Stomach (tissue), 9 donors: Measurements from ENCODE around the gene SMPDL3A. TPM values are rescaled to one million over a fixed set of nuclear protein-coding genes. Genes with fewer than 3 reads are reported as not detected.
"Not testable (repeated sequence)": the region's sequence is repeated elsewhere in the genome, so short reads cannot be mapped to it uniquely, and the experiment has no call there.

Source experiments
- DNase-seq, 2 donors: peaks; one replicate each; pipeline versions ENCODE4 v3.0.0 to v3.0.0-alpha.2; 2013 to 2019
- H3K27ac ChIP-seq, 5 donors: fragments of 200-600 bp in 4 of 5; sonication (generic) in 4 of 5; one replicate each; pipeline ENCODE4 v1.5.1; 2013 to 2019; ENCODE audit warnings: mild to moderate bottlenecking in 1 of 5, moderate library complexity in 1 of 5
- H3K27me3 ChIP-seq, 3 donors: fragments of 200-600 bp; sonication (generic); one replicate each; pipeline ENCODE4 v1.5.1; 2017 to 2019; ENCODE audit warnings: mixed run types in 1 of 3
- H3K36me3 ChIP-seq, 4 donors: fragments of 200-600 bp; sonication (generic); 1 replicate in 3 of 4; 2 replicates in 1 of 4; pipeline ENCODE4 v1.5.1; 2016 to 2019
- H3K4me1 ChIP-seq, 4 donors: fragments of 200-600 bp; sonication (generic); one replicate each; pipeline ENCODE4 v1.5.1; 2016 to 2019
- H3K4me3 ChIP-seq, 4 donors: fragments of 200-600 bp; sonication (generic) in 3 of 4; one replicate each; pipeline ENCODE4 v1.5.1; 2016 to 2019; ENCODE audit warnings: mild to moderate bottlenecking in 1 of 4
- H3K9me3 ChIP-seq, 4 donors: fragments of 200-600 bp; sonication (generic); one replicate each; pipeline ENCODE4 v1.5.1; 2016 to 2019
- EP300 ChIP-seq: sonication (generic); formaldehyde crosslinking; IDR thresholded peaks from one replicate; pipeline ENCODE4 v1.6.1; 2017; ENCODE audit warnings: antibody characterized with exemption
- POLR2A ChIP-seq, 4 donors: fragments of 450-650 bp; IDR thresholded peaks; one replicate each; pipeline ENCODE4 v1.6.1; 2016; ENCODE audit warnings: antibody characterized with exemption in 4 of 4, control low read depth in 2 of 4, mild to moderate bottlenecking in 1 of 4, moderate library complexity in 1 of 4
- POLR2AphosphoS5 ChIP-seq, 3 donors: sonication (generic); formaldehyde crosslinking; IDR thresholded peaks; one replicate each; pipeline ENCODE4 v1.6.1; 2016; ENCODE audit warnings: antibody characterized with exemption in 3 of 3
- WGBS, 5 donors: extraction: QIAGEN DNeasy Blood & Tissue Kit in 3 of 5; methylation state at CpG; one replicate each; pipeline versions ENCODE4 v1.1.5 to v1.1.7; 2013 to 2018; 5-methylcytosine and 5-hydroxymethylcytosine counted together
- intact Hi-C: fragments of 100-400 bp; cut with DNase I; formaldehyde crosslinking; loops from one replicate; pipeline ENCODE4 v1.15.1; 2023; ENCODE audit warnings: low total_unique reads
- polyA plus RNA-seq, 3 donors: library from polyadenylated mRNA; stranded (reverse); fragments of 200-250 nt; gene quantifications; one replicate each; pipeline ENCODE4 v1.2.3, GENCODE V29; 2013
- total RNA-seq, 5 donors: library from RNA; depleted of rRNA; stranded (reverse); fragments of >200 nt; gene quantifications; one replicate each; pipeline versions ENCODE4 v1.1.0 to v1.2.3, GENCODE V29; 2014 to 2016
- TF ChIP-seq, protein P1 (sequence below), 7 experiments: fragments of 450-650 bp in 4 of 7; fragments of 200-600 bp in 3 of 7; sonication (generic) in 3 of 7; IDR thresholded peaks; one replicate each; pipeline ENCODE4 v1.5.1; 2016 to 2019; ENCODE audit warnings: antibody characterized with exemption in 7 of 7, control low read depth in 2 of 7, mild to moderate bottlenecking in 1 of 7
- donor health status: healthy with polysubstance abuse.
- donor health status: Bipolar disorder and iron deficiency.
- donor health status: healthy.

SMPDL3A gene
- total and polyA plus RNA-seq, 8 donors, result 4.5 to 34.2 (median 16.7) TPM

DNA sequence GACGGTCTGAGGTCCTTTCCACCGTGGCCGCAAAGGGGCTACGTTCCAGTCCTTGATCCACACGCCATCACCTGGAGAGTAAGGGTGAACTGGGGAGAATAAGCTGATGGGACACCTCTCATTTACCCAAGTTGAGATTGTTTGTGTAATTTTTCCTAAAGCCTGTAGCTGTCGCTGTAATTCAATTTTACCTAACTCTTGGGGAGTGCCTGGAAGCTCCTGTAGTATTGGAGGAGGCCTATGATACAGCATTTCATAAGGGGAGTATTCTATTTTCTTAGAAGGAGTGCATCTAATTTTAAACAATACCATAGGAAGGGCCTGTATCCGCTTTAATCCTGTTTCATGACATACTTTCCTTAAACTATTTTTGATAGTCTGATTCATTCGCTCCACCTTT, 44.8 kb upstream of the SMPDL3A start:
- H3K27ac ChIP-seq, intact Hi-C loops, H3K27me3 ChIP-seq: not testable (repeated sequence)

DNA sequence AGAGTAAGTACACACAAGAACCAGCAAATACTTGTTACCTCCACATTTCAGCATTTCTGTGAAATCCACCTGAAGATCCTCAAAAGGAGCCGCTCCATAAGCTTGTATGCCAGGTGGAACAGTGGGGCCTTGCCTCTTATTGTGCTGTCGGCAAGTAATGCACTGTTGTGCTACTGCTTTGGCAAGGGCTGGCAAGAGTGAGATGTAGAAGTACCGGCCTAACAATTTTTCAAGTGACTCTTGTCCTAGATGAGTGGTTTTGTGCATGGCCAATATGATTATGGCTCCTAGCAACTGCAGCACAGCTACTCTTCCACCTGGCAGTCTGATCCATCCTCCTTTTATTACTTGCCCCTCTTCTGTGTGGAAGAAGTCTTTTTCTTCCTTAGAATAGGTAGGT, 44.2 kb upstream of the SMPDL3A start:
- not testable (repeated sequence) for H3K4me3 ChIP-seq, H3K4me1 ChIP-seq, DNase-seq, H3K9me3 ChIP-seq, H3K27me3 ChIP-seq, H3K36me3 ChIP-seq, H3K27ac ChIP-seq
- intact Hi-C loops, result loop anchor here (5.0 kb wide), 1 partner anchor 92 kb away; no protein-coding TSS in a partner anchor
- 79 to 96% (median 94%) methylated on average over 3 of the region's 3 CpGs for WGBS, 5 donors

More for the DNA sequence above, 44.8 kb upstream of the SMPDL3A start:
- not testable (repeated sequence) for DNase-seq, H3K9me3 ChIP-seq, H3K4me3 ChIP-seq, H3K4me1 ChIP-seq, H3K36me3 ChIP-seq
- TF ChIP-seq, protein P1, sequence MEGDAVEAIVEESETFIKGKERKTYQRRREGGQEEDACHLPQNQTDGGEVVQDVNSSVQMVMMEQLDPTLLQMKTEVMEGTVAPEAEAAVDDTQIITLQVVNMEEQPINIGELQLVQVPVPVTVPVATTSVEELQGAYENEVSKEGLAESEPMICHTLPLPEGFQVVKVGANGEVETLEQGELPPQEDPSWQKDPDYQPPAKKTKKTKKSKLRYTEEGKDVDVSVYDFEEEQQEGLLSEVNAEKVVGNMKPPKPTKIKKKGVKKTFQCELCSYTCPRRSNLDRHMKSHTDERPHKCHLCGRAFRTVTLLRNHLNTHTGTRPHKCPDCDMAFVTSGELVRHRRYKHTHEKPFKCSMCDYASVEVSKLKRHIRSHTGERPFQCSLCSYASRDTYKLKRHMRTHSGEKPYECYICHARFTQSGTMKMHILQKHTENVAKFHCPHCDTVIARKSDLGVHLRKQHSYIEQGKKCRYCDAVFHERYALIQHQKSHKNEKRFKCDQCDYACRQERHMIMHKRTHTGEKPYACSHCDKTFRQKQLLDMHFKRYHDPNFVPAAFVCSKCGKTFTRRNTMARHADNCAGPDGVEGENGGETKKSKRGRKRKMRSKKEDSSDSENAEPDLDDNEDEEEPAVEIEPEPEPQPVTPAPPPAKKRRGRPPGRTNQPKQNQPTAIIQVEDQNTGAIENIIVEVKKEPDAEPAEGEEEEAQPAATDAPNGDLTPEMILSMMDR (IDR thresholded peaks at IDR 0.05), result peak in 3 of 7 experiments; percentile 20 to 38 (median 20)
- 31 to 49% (median 39%) methylated on average over 7 to 8 of the region's 8 CpGs for WGBS, 5 donors

DNA sequence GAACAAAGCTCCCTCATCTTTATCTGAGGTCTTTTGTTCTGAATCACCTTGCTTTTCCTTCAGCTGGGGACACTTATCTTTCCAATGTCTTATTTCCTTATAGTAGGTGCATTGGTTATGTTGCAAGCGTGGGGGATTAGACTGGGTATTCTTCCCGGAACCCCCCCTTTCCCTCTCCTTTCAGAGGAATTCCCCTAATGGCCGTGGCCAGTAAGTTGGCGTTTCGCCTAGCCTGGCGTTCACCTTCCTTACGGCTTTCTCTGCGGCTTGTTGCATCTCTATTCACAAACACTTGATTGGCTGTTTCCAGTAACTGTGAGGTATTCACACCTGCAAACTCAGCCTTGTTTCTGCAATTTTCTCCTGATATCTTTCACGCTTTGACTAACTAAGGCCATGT, 42.4 kb upstream of the SMPDL3A start:
- no peaks in the 10 kb centered on the region for H3K4me1 ChIP-seq
- TF ChIP-seq EP300, result no peak
- no peak for TF ChIP-seq POLR2A (IDR thresholded peaks at IDR 0.05)
- TF ChIP-seq, protein P1 (IDR thresholded peaks at IDR 0.05), result no peak
- TF ChIP-seq POLR2AphosphoS5 (IDR thresholded peaks at IDR 0.05), result no peak
- H3K4me3 ChIP-seq, result no peak overlapping the region
- H3K27ac ChIP-seq, result no peak overlapping the region
- no peaks in the 10 kb centered on the region for H3K36me3 ChIP-seq
- 75 to 86% (median 84%) methylated on average over 9 of the region's 9 CpGs for WGBS, 5 donors
- H3K27me3 ChIP-seq, result no peaks in the 10 kb centered on the region
- intact Hi-C loops, result loop anchor here (5.0 kb wide), 1 partner anchor 91 kb away; no protein-coding TSS in a partner anchor
- no peaks in the 10 kb centered on the region for H3K9me3 ChIP-seq
- DNase-seq, result no peak

DNA sequence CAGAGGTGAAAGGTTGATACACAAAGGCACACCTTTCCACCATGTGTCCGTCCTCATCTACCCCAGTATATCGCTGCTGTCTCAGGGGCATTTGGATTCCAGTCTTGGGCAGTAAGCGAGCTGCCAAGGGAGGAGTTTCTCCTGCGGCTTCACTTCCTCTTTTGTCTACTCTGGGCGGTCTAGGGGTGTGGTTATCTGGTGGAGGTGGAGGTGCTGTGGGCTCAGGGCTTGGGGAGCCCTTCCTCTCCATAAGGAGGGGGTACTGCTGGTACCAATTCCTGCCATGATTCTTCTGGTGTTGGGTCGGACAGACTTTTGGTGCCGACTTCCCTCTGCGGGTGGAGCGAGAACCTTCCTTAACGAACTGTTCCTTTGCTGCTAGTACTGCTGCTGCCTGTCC, 41.5 kb upstream of the SMPDL3A start:
- intact Hi-C loops, result loop anchor here (5.0 kb wide), 1 partner anchor 90 kb away; no protein-coding TSS in a partner anchor
- Histone ChIP-seq H3K27me3 (no peaks in the 10 kb centered on the region), H3K4me1 (no peaks in the 10 kb centered on the region), H3K4me3 (no peak overlapping the region), H3K9me3 (no peaks in the 10 kb centered on the region), H3K27ac (no peak overlapping the region), H3K36me3 (no peaks in the 10 kb centered on the region)
- 84 to 93% (median 89%) methylated on average over 10 of the region's 10 CpGs for WGBS, 5 donors
- TF ChIP-seq, protein P1 (IDR thresholded peaks at IDR 0.05), result no peak
- TF ChIP-seq POLR2AphosphoS5 (IDR thresholded peaks at IDR 0.05), result no peak
- no peak for TF ChIP-seq POLR2A (IDR thresholded peaks at IDR 0.05)
- no peak for TF ChIP-seq EP300
- DNase-seq, result no peak

DNA sequence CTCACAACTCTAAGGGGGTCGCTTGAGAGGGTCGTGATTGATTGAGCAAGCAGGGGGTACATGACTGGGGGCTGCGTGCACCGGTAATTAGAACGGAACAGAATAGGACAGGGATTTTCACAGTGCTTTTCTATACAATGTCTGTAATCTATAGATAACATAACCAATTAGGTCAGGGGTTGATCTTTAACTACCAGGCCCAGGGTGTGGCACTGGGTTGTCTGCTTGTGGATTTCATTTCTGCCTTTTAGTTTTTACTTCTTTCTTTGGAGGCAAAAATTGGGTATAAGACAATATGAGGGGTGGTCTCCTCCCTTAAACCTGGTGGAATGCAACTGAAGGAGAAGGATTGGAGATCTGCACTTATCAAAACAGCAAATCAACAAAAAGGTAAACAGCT, 40.1 kb upstream of the SMPDL3A start:
- H3K36me3 ChIP-seq, H3K4me3 ChIP-seq, H3K27me3 ChIP-seq, H3K27ac ChIP-seq, DNase-seq, H3K9me3 ChIP-seq, H3K4me1 ChIP-seq: not testable (repeated sequence)
- intact Hi-C loops, result loop anchor here (5.0 kb wide), 1 partner anchor 88 kb away; no protein-coding TSS in a partner anchor
- 34 to 78% (median 45%) methylated on average over 4 to 5 of the region's 5 CpGs for WGBS, 5 donors
